ENCODE results near the gene BHMT. TPM values are rescaled to one million over a fixed set of nuclear protein-coding genes. Genes with fewer than 3 reads are reported as not detected.
A peak's percentile ranks its signal among the peaks of the same experiment; 100 is the strongest.

BHMT gene
- total RNA-seq, 1 donor from 2014 or later: not detected

DNA sequence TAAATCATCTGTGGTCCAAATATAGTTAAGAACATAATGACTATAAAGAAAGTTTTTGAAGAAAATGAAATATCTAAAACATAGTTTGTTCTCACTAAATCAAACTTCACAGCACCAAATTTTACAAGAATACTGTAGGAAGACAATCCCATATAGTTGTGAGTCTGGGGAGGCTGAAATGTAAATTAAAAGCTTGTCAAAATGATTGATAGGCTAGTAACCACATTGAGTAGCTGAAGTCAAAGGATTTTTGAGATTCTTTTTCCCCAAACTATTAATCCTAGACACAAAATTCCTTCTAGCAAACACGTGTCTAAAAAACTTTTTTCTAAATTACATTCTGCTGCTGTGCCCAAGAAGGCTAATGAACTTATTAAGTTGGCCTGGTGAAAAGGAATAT lies 13.0 kb downstream of the BHMT start:
- ATAC-seq (ENCODE audit: low read depth): no peak
- DNase-seq: no peak
- Mint-ChIP-seq H3K27ac (no peak overlapping the region), H3K36me3 (ENCODE audit: low read depth) (no peaks in the 10 kb centered on the region), H3K4me1 (no peaks in the 10 kb centered on the region), H3K9me3 (no peaks in the 10 kb centered on the region), H3K4me3 (no peak overlapping the region), H3K27me3 (no peaks in the 10 kb centered on the region)
- intact Hi-C loops (cut with micrococcal nuclease): no loop called here
- POLR2A ChIA-PET: no interaction called here
- CTCF ChIA-PET: interaction anchor here (2.3 kb wide), 1 partner anchor 99 kb away, joined by 5 read pairs; no protein-coding TSS in a partner anchor
- TF ChIP-seq CTCF (IDR thresholded peaks at IDR 0.05): no peak

GRCh38 chr5:79130781-79131180 lies 19.2 kb downstream of the BHMT start:
- Mint-ChIP-seq H3K36me3 (ENCODE audit: low read depth) (no peaks in the 10 kb centered on the region), H3K27ac (no peak overlapping the region), H3K4me3 (no peak overlapping the region), H3K27me3 (peaks cover 5% of the 10 kb centered on the region), H3K9me3 (no peaks in the 10 kb centered on the region), H3K4me1 (peaks cover 8% of the 10 kb centered on the region)
- ATAC-seq (ENCODE audit: low read depth) (no peak), DNase-seq (no peak)
- TF ChIP-seq CTCF (IDR thresholded peaks at IDR 0.05): no peak
- intact Hi-C loops (cut with micrococcal nuclease): loop anchor here (5.0 to 10.0 kb wide), 3 partner anchors 104 to 808 kb away; partner anchors contain the start of gene JMY
- ChIA-PET CTCF (no interaction called here), POLR2A (no interaction called here)

DNA sequence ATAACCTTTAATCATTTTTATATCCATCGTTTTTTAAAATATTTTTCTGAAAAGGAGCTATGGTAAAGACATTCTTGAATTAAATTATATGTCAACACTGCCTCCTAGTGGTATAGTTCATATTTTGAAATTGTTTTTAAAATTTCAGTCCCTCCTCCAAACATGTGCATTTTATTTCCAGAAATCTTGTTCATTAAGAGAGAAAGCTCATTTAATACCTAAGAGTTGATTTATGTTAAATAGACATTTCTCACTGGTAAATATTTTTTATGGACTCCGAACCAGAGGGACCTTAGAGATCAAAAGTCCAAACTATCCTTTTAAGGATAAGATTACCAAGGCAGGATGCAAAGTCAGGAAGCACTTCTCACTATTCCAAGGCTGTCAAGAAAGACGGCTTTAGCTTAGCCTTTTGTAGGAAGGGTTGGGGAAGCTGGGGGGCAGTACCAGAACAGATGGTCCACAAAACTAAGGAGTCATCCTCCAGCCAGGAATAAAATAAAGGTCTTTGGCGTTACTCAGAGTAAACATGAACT lies 21.6 kb downstream of the BHMT start:
- TF ChIP-seq CTCF (IDR thresholded peaks at IDR 0.05): peak; percentile 60
- Mint-ChIP-seq H3K36me3 (ENCODE audit: low read depth) (no peaks in the 10 kb centered on the region), H3K4me3 (peak overlapping the region; percentile 33), H3K27me3 (peaks cover 5% of the 10 kb centered on the region), H3K4me1 (peaks cover 8% of the 10 kb centered on the region), H3K9me3 (no peaks in the 10 kb centered on the region), H3K27ac (no peak overlapping the region)
- ChIA-PET POLR2A (interaction anchor here (0.6 to 1.6 kb wide), 6 partner anchors 108 to 816 kb away, joined by 3 to 12 read pairs (median 8); partner anchors contain the start of gene ARSB), CTCF (interaction anchor here (0.7 to 3.9 kb wide), 33 partner anchors 9 to 951 kb away, joined by 3 to 47 read pairs (median 4); no protein-coding TSS in a partner anchor)
- ATAC-seq (ENCODE audit: low read depth) (no peak), DNase-seq (no peak)
- intact Hi-C loops (cut with micrococcal nuclease): loop anchor here (1.0 to 10.0 kb wide), 11 partner anchors 102 to 911 kb away; partner anchors contain the start of gene JMY

GRCh38 chr5:79133657-79134451 lies 22.2 kb downstream of the BHMT start:
- intact Hi-C loops (cut with micrococcal nuclease): loop anchor here (1.0 to 10.0 kb wide), 11 partner anchors 101 to 912 kb away; partner anchors contain the start of gene JMY
- no peak for TF ChIP-seq CTCF (IDR thresholded peaks at IDR 0.05)
- H3K36me3 Mint-ChIP-seq (ENCODE audit: low read depth): no peaks in the 10 kb centered on the region
- ATAC-seq (ENCODE audit: low read depth) (peak; percentile 62), DNase-seq (no peak)
- no peak overlapping the region for H3K27ac Mint-ChIP-seq
- no peaks in the 10 kb centered on the region for H3K9me3 Mint-ChIP-seq
- POLR2A ChIA-PET: interaction anchor here (0.6 to 1.6 kb wide), 3 partner anchors 109 to 666 kb away, joined by 9 to 12 read pairs (median 10); partner anchors contain the start of gene ARSB
- peaks cover 5% of the 10 kb centered on the region for H3K27me3 Mint-ChIP-seq
- no peak overlapping the region for H3K4me3 Mint-ChIP-seq
- peaks cover 8% of the 10 kb centered on the region for H3K4me1 Mint-ChIP-seq
- CTCF ChIA-PET: interaction anchor here (0.6 to 3.9 kb wide), 25 partner anchors 16 to 774 kb away, joined by 3 to 47 read pairs (median 4); no protein-coding TSS in a partner anchor

Measured in activated B cell treated with CpG ODN at 0.5 μM for 24 hours (primary cell).